22Rv1 (cell line): ENCODE data around the gene RNF168.

ENCODE experiments used
- ZFX ChIP-seq: fragments of 450-650 bp; IDR thresholded peaks from 2 replicates; pipeline ENCODE4 v1.6.1; 2017; ENCODE audit warnings: antibody characterized with exemption, borderline replicate concordance
- TF ChIP-seq, protein P1 (sequence below): fragments of 450-650 bp; IDR thresholded peaks from 2 replicates; pipeline ENCODE4 v1.5.1; 2017; ENCODE audit warnings: mild to moderate bottlenecking

DNA sequence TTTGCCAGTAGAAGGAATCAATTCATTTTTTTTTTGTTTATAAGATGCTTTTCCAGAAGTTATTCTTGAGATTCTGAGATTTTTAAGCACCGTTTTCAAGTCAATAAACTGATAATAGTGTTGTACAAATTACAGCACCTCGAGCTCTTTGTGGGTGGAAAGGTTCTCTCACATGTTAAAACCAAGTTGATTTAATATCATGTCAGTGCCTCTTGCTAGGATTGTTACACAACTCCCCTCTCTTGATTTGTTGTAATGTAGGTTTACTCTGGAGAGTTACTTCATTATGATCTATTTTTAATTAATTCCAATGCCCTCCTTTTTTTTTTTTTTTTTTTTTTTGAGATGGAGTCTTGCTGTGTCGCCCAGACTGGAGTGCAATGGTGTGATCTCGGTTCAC is 45.5 kb downstream of the RNF168 start:
- TF ChIP-seq, protein P1, sequence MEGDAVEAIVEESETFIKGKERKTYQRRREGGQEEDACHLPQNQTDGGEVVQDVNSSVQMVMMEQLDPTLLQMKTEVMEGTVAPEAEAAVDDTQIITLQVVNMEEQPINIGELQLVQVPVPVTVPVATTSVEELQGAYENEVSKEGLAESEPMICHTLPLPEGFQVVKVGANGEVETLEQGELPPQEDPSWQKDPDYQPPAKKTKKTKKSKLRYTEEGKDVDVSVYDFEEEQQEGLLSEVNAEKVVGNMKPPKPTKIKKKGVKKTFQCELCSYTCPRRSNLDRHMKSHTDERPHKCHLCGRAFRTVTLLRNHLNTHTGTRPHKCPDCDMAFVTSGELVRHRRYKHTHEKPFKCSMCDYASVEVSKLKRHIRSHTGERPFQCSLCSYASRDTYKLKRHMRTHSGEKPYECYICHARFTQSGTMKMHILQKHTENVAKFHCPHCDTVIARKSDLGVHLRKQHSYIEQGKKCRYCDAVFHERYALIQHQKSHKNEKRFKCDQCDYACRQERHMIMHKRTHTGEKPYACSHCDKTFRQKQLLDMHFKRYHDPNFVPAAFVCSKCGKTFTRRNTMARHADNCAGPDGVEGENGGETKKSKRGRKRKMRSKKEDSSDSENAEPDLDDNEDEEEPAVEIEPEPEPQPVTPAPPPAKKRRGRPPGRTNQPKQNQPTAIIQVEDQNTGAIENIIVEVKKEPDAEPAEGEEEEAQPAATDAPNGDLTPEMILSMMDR, result no peak
- TF ChIP-seq ZFX, result no peak
